HG03354 (cell line): ENCODE data around the gene PRPF18.

Experiments used
- ATAC-seq: cut with Tn5 transposase; IDR thresholded peaks from one replicate; pipeline ENCODE4 v1.9.1; 2021; ENCODE audit warnings: mild to moderate bottlenecking; ENCODE audit not compliant: unreplicated experiment, poor library complexity, severe bottlenecking

Gene PRPF18

DNA sequence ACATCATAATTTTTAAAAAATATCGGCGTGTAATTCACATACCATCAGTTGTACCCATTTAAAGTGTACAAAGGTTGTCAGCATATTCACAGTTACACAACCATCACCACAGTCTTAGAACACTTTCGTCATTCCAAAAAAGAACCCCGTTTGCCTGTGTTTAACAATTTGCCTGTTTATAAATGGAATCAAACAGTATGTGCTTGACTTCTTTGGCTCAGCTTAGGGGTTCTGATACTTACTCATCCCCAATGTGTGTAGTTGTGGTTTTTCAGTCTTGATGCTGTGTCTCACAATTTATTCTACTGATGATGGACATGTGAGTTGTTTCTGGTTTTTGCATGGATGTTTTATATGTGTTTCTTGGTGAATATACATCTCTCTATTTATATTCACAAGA lies 50.0 kb downstream of the PRPF18 start:
- ATAC-seq = no peak

DNA sequence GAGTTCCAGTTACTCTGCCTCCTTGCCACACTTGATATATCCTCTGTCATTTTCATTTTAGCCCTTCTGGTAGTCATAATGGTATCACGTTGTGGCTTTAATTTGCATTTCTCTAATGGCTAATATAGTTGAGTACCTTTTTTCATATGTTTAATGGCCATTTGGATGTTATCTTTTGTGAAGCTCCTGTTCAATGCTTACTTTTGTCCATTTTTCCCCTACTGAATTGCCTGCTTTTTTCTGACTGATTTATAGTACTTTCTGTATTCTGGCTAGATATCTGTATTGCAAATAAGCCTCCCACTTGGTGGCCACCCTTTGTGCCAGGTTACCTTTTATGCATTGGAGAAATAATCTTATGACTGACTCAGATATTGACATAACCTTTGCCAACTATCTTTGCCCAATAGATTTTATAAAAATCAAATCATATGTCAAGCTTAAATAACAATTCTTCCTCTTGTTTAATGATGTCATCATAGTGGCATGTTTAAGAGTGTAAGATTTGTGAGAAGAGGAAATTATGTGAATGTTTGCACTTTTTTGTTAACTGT lies 50.6 kb downstream of the PRPF18 start:
- ATAC-seq = no peak

DNA sequence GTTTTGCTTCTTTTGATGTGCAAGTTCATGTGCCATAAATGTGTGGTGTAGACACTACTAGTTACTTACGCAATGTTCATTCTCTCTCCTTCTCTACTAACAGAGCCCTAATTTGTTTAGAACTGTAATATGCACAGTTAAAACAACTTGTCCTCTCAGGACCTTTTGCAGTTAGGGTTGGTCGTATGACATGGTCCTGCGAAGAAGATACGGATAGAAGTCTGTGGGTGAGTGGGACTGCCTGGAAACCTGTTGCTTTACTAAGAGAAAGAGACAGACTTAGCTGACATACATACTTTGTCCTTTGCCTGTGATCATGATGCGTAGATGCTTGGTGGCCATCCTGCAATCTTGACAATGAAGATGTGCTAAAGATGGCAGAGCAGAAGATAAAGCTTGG lies 51.1 kb downstream of the PRPF18 start:
- no peak for ATAC-seq

DNA sequence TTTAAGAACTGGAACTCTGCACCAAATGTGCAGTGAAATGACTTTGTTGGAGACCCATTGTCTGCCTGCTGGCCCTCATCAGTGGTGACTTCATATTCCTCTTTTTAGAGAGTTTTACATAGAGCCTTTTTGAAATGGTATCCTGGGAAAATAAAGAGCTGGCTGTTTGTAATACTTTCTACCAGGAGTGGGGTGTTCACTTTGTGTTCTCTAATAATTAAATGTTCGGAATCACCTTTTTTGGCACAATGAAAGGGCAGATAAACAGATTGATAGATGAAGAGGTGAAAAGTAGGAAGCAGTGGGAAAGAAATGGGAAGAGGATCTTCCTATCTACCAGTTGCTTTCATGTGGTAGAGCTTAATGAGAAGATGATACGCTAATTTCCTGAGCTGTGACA lies 55.5 kb downstream of the PRPF18 start:
- no peak for ATAC-seq

DNA sequence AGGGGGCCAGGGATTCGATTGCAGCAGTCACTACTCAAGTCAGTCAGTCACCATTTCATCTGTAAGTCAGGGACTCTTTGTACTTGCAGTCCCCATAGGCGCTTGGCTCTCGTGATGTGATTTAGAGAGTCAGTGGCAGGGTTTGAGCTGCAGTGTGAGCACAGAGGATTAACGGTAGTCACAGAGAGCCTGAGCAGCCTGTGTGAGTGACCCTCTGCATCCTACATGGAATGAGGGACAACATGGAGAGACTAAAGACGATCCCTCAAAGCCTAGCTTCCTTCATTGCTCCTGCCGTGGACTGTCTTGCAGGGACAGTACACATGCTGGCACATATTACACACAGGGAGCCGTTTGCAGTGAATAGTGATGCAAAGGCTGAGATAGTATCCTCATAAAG lies 56.3 kb downstream of the PRPF18 start:
- no peak for ATAC-seq

DNA sequence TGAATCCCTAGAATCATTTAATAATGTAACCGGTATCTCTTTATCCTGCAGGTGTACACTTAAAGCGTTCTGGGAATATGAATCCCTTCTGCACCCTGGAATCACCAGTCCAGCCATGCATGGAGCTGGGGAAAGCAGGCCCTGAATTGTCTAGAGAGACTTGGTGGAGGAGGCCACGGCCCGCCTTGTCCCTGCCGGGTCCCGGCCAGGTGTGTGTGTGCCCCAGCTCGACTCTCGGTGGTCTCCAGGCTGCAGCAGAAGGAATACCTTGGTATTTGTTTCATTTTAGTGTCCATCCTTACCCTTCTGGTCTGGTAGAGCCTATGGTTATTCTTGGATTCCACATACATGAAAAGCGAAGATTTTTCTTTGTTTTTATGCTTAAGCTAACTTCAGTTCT lies 58.1 kb downstream of the PRPF18 start:
- ATAC-seq = no peak

DNA sequence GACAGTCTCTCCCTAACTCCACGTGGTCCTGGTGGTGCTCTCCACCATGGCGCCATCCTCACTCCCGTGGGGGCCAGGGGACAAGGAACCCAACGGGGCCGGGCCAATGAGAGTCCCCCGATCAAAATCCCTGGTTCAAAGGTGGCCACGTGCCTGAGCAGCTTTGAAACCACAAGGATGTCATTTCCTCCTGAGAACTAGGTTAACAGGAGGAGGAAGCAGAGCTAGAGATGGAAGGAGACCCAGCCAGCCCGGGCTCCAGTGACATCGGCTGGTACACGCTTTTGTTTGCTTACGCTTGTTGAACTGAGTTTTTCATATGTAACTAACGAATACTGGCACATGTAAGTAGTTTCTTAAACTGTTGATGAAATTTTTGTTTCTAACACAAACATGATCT lies 61.7 kb downstream of the PRPF18 start:
- no peak for ATAC-seq

DNA sequence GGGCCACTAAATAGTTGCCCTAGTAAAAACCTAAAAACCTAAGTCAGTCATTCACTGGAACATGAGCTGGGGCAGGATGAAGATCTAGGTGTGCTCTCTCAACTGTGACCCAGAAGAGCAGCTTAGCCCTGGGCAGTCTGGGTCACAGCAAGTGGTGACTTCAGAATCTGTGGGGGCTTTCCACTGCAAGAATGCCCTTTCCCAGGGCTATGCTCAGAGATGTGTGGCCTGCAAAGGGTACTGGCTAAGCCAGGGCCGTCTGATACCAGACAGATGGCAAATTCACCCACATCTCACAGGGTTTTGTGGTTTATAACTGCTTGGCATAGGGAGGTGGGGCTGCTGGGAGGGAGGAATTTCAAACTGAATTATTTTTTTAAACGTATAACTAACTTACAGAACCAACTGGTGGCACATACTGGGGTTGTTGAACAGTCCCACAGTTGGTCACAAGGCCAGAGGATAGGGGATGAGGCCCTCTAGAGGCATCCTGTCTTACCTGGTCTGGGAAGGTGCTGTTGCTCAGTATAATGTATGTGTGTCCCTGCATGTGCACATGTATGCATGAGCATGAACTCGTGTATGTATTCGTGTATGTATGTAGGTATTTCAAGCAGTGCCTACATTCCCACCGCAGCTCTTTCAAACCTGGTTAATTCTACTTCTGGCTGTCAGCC lies 63.2 kb downstream of the PRPF18 start:
- peak; percentile 65 for ATAC-seq

DNA sequence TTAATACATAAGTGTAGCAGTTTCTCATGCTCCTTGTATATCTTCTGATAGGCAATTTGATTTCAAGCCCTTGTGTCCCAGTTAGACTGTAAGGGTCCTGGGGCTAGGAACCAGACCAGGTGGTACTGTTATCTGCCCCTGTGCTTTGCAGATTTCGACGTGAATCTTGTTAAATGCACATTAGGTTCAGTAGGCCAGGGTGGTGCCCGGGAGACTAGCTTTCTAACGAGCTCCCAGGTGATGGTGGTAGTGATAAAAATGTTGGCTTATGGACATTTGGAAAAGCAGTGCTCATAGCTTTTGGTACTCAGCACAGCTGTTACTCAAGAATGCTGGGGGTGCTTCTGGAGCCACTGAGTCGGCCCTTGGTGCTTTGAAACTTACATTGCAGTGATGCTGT lies 64.2 kb downstream of the PRPF18 start:
- ATAC-seq = no peak

DNA sequence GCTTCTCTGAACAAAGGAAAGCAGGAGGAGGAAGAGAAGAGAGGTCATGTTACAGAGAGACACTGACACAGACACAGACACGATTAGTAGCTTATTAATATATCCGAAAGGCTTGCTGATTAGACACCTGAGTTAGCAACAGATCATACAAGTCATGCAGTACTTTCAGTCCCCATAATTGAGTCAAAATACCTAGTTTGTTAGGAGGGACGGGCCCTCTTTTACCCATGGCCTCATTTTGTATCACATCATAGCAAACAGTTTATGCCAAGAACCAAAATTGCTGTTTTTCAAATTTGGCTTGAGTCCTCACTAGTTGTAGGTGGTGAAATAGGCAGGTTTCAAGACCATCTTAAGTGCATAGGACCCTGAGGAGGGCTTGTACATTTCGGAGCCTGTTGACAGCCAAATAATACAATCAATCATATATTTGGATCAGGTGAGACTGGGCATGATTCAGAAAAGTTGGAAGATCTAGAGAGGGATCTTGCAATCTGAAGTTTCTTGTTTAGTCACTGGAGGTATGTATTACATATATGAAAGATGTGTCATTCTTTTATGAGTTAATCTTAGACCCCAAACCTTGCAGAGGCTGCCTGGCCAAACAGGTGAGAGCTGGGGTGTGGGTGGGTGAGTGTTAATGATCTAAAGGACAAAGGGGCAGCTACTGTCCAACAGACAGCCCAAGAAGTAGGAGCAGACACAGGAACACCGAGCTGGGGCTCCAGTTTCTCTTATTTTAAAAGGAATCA lies 65.4 kb downstream of the PRPF18 start:
- ATAC-seq = no peak

DNA sequence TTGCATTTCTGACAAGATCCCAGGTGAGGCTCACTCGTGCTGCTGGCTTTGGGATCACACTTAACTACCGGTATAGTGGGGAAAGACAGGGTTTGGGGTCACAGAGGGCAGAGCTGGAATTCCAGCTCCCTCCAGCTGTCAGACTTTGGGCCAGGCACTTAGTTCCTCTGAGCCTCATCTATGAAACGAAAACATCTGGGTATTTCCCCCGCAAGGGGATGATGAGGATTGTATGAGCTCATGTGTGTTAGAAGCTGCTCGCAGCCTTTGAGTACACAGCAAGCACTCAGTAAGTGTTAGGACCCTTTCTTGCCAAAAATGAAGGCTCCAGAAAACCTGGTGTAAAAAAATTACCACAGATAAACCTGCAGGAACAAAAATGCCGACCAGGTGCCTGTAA lies 66.1 kb downstream of the PRPF18 start:
- no peak for ATAC-seq

DNA sequence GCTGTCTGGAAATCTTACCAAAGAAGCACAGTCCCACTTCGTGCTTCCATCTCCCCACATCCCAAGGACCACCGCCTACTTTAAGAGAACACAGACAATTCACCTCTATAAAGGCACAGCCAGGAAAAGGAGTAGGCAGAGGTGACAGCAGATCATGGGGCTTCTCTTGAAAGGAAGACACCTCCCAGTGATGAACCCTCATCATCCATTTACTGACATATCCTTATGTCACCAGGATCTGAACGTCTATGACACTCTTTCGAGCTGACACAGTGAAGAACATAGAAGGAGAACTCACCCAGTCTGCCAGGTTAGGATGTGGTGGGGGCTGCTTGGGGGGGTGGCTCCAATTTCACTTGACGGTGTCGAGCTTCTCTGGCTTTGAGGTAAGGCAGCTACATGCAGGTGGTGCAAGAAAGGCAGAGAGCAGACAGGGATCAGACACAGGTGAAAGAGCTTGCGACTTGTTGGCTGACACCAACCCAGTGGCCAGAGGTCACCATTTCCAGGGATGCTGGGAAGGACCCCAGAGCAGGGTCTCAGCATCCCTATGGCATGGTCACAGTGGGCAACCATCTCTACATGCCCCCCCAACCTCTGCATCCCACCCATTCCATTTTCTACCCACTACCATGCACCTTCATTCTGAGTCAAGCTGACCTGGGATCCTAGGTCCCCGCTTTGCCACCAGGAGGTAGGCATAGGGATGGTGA lies 67.5 kb downstream of the PRPF18 start:
- ATAC-seq = no peak

DNA sequence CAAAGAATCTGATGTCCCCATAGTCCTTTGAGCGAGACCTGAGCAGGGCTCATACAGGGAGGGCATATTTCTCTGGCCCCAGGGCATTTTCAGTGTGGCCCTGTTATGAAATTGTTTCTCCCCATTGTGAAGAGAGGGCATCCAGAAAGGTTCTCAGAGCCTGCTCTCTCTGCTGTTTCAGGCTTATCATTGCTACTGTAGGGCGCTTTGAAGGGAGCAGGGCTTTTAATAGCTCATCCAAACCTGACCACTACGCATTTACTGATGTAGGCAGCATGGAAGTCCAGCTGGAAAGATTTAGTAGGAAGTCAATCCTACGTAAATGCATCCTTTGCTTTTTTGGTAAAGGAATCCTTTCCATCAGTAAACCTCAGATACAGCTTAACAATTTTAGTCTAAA lies 68.1 kb downstream of the PRPF18 start:
- ATAC-seq = no peak

DNA sequence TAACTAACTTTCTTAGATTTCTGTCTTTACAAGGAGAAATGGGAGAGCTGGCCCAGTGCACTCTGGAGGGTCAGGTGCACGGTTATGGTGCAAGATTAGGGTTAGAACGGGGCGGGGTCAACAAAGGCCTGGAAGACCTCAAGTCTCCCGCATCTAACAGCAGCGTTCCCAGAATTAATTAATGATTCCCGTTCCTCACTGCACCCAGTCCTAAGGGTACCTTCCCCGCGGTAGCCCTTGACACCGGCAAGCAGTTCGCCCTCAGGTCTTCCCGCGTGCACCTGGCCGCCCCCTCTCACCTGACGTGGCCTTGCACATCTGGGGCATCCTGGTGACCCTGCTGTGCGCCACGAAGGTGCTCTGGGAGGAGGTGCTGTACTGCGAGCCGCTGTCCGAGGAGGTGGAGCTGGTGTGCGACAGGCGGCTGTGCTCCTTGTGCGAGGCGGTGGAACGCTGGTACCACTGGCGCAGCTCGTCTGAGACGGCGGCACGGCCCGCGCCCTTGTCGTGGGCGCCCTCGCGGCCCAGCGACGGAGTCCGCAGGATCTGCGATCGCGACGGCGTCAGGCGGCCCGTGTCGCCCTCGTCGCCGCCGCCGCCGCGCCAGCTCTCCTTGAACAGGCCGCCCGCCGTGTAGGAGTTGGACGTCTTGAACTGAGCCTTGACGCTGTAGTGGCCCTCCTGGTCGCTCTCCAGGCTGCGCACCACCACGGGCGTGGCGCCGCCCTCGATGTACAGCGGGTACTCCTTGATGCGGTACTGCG lies 69.8 kb downstream of the PRPF18 start:
- no peak for ATAC-seq

DNA sequence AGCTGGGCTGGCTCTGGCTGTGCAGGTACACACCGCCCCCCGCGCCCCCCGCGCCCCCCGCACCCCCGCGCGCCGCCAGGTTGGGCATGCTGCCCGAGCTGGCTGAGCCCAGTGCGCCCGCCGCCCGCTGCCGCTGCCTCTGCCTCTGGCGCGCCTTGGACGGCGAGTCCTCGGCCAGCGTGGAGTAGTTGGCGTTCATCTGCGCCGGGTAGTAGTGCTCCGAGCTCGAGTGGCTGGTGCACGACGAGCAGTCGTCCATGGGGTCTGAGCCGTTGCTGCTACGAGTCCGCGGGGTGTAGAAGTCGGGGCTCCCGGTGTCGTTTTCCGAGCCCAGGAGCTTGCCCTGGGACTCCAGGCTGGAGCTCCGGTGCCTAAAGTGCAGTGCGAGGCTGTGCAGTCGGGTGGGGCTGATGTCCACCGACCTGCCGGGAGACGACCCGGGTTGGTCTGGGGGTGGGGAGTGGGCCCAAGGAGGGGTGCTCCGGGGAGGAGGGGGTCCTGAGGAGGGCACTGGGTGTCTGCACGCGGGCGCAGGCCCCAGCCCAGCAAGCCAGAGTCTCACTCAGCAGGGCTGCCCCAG lies 70.4 kb downstream of the PRPF18 start:
- ATAC-seq = no peak

DNA sequence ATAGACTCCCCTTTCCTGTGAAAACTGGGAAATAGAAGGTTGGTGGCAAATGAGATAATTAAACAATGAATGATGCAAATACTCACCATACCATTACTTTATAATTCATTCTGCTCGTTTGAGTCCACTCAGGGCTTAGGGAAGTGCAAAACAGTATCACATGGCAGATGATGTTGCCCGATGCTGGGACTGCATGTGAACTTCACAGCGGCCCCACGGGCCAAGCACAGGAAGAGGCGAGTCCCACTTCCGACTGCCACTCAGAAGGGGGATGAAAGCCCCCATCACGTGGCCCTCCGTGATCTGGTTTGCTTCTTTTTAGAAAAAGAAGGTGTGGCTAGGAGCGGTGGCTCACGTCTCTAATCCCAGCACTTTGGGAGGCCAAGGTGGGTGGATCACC lies 71.5 kb downstream of the PRPF18 start:
- no peak for ATAC-seq

DNA sequence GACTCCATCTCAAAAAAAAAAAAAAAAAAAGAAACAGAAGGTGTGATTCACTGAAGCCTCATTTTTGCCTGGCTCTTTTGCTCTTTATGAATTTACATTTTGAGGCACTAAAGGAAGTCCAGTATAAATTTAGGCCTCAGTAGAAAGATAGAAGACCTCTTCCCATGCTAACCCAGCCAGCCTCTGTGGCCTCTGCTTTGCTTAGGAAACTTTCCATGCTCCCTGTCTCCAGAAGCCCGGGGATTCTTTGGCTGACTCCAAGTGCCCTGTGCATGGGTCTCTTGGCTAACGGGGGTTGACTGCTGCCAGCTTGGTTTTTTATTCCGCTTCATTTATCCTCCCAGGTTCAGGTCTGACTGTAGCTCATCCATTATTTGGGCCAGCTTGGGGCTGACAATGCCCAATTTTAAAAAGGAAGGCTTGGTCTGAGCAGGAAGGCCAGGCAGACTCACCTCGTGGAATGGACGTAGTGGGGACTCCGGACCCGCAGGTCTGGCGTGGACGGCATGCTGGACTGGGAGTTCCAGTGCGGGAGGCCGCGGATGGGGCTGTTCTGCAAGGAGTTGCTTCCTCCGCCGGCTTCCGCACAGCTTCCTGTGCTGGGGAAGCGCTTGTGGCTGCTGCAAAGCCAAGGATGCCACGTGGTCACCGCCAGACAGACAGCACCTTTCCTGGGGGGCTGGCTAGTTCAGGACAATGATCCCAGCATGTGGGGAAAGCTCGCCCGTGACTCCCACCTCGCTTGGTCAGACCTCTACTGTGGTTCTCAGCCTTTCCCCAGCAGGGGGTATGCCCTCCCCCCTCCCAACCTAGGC lies 72.3 kb downstream of the PRPF18 start:
- no peak for ATAC-seq

DNA sequence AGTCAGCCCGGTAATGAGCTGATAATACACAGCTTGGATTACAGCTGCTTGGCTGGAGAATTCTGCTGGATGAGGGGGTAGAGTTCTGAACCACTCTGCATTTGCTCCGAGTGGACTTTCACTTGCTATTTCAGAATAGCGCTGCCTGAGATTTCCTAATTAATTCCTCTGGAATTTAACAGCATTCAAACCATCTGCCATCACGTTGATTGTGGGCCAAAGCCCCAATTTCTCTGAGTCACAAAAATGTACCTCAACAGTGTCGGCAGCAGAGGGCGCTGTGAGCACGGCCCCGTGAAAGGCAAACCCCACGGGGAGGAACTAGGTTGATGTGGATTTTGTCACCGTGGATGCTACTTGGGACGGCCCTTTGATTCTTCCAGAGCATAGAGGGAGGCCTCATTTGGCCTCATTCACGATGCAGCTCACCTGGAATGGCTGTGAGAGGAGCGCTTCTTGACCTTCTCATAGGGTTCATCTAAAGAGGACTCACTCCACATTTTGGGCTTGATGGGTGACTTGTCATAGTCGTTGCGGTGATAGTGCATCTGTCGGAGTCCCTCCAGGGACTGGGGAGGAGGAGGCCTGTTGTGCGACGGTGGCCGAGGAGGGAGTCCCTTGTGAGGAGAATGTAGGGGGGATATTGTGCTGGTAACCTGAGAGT lies 73.3 kb downstream of the PRPF18 start:
- no peak for ATAC-seq
